Upper lobe of left lung (tissue), 4 donors: Measurements from ENCODE around the gene FABP6.

Experiments used
- EP300 ChIP-seq, 4 donors: sonication (generic); formaldehyde crosslinking; IDR thresholded peaks; one replicate each; pipeline ENCODE4 v1.5.1; 2017; ENCODE audit warnings: antibody characterized with exemption in 4 of 4, control low read depth in 2 of 4
- TF ChIP-seq, protein P1 (sequence below), 6 experiments: fragments of 450-650 bp in 4 of 6; fragments of 200-600 bp in 2 of 6; sonication (generic) in 2 of 6; IDR thresholded peaks; one replicate each; pipeline ENCODE4 v1.5.1; 2016 to 2019; ENCODE audit warnings: antibody characterized with exemption in 6 of 6

GRCh38 chr5:160271836-160272235 is 42.5 kb downstream of the FABP6 start:
- TF ChIP-seq, protein P1, sequence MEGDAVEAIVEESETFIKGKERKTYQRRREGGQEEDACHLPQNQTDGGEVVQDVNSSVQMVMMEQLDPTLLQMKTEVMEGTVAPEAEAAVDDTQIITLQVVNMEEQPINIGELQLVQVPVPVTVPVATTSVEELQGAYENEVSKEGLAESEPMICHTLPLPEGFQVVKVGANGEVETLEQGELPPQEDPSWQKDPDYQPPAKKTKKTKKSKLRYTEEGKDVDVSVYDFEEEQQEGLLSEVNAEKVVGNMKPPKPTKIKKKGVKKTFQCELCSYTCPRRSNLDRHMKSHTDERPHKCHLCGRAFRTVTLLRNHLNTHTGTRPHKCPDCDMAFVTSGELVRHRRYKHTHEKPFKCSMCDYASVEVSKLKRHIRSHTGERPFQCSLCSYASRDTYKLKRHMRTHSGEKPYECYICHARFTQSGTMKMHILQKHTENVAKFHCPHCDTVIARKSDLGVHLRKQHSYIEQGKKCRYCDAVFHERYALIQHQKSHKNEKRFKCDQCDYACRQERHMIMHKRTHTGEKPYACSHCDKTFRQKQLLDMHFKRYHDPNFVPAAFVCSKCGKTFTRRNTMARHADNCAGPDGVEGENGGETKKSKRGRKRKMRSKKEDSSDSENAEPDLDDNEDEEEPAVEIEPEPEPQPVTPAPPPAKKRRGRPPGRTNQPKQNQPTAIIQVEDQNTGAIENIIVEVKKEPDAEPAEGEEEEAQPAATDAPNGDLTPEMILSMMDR (IDR thresholded peaks at IDR 0.05), result no peak
- no peak for TF ChIP-seq EP300 (IDR thresholded peaks at IDR 0.05)
